ENCODE measurements around the gene TRMU.
"Not testable (repeated sequence)": the region's sequence is repeated elsewhere in the genome, so short reads cannot be mapped to it uniquely, and the experiment has no call there.

TRMU gene

DNA sequence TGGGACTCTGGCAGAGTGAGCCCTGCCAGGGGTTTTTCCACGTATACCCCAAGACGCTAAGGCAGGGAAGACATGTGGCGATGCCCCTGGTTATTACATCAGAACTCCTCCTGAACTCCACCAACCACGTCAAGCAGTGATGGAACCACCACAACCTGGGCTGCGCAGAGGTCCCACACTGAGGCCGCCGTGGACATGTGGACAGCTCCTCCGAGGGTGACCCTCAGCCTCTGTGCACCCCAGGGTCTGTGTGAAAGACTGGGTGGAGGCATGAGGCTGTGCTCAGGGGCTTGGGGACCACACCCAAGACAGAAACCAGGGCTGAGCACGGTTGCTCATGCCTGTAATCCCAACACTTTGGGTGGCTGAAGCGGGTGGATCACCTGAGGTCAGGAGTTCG, 52.2 kb downstream of the TRMU start:
- no peak for DNase-seq (ENCODE audit: low read depth)
- peaks cover 7% of the 10 kb centered on the region for H3K4me1 ChIP-seq (ENCODE audit: control insufficient read depth, insufficient read depth, low read length)

DNA sequence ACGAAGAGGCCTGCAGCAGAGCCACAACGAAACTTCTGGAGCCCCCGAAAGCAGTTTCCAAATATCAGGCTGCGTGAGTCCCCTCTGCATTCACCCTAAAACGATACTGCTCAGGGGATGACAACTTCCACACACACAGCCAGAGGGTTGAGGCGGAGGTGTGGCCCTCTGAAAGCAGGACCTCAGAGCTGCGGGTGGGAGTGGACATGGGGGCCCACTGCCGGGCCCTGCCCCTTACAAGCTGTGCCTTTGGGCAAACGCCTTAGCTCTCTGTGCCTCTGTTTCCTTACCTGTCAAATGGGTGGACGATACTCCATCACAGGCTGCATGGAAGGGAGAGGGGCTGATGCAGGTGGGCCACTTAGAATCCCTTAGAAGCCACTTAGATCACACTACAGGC, 53.1 kb downstream of the TRMU start:
- Histone ChIP-seq H3K4me1 (ENCODE audit: control insufficient read depth, insufficient read depth, low read length) (peaks cover 7% of the 10 kb centered on the region), H3K4me3 (ENCODE audit: low read length) (no peak overlapping the region), H3K27me3 (replicated peaks; ENCODE audit: control insufficient read depth, insufficient read depth, low read length) (peaks cover 18% of the 10 kb centered on the region), H3K9ac (ENCODE audit: low read length) (no peak overlapping the region), H3K9me3 (ENCODE audit: control insufficient read depth, low read length) (no peaks in the 10 kb centered on the region), H3K36me3 (ENCODE audit: control insufficient read depth, insufficient read depth, low read length, severe bottlenecking) (no peaks in the 10 kb centered on the region)
- no peak for DNase-seq (ENCODE audit: low read depth)

More for the DNA sequence above, 52.2 kb downstream of the TRMU start:
- Histone ChIP-seq H3K9ac (ENCODE audit: low read length) (no peak overlapping the region), H3K9me3 (ENCODE audit: control insufficient read depth, low read length) (no peaks in the 10 kb centered on the region), H3K4me3 (ENCODE audit: low read length) (no peak overlapping the region), H3K27me3 (replicated peaks; ENCODE audit: control insufficient read depth, insufficient read depth, low read length) (peaks cover 18% of the 10 kb centered on the region), H3K36me3 (ENCODE audit: control insufficient read depth, insufficient read depth, low read length, severe bottlenecking) (no peaks in the 10 kb centered on the region)

- DNase-seq (ENCODE audit: low read depth): no peak
- H3K9me3 ChIP-seq (ENCODE audit: control insufficient read depth, low read length): no peaks in the 10 kb centered on the region
Measured at GRCh38 chr22:46389081-46389480, 53.6 kb downstream of the TRMU start.

GRCh38 chr22:46390105-46390651, 54.7 kb downstream of the TRMU start:
- Histone ChIP-seq H3K36me3 (ENCODE audit: control insufficient read depth, insufficient read depth, low read length, severe bottlenecking) (no peaks in the 10 kb centered on the region), H3K9me3 (ENCODE audit: control insufficient read depth, low read length) (no peaks in the 10 kb centered on the region), H3K27me3 (replicated peaks; ENCODE audit: control insufficient read depth, insufficient read depth, low read length) (peaks cover 20% of the 10 kb centered on the region), H3K9ac (ENCODE audit: low read length) (peak overlapping the region; percentile 61), H3K4me3 (ENCODE audit: low read length) (peak overlapping the region; percentile 57), H3K4me1 (ENCODE audit: control insufficient read depth, insufficient read depth, low read length) (peaks cover 7% of the 10 kb centered on the region)
- no peak for DNase-seq (ENCODE audit: low read depth)

More at GRCh38 chr22:46389081-46389480, 53.6 kb downstream of the TRMU start:
- H3K4me1 ChIP-seq (ENCODE audit: control insufficient read depth, insufficient read depth, low read length): peaks cover 7% of the 10 kb centered on the region
- no peaks in the 10 kb centered on the region for H3K36me3 ChIP-seq (ENCODE audit: control insufficient read depth, insufficient read depth, low read length, severe bottlenecking)
- H3K4me3 ChIP-seq (ENCODE audit: low read length): no peak overlapping the region
- no peak overlapping the region for H3K9ac ChIP-seq (ENCODE audit: low read length)
- H3K27me3 ChIP-seq (replicated peaks; ENCODE audit: control insufficient read depth, insufficient read depth, low read length): peaks cover 20% of the 10 kb centered on the region

DNA sequence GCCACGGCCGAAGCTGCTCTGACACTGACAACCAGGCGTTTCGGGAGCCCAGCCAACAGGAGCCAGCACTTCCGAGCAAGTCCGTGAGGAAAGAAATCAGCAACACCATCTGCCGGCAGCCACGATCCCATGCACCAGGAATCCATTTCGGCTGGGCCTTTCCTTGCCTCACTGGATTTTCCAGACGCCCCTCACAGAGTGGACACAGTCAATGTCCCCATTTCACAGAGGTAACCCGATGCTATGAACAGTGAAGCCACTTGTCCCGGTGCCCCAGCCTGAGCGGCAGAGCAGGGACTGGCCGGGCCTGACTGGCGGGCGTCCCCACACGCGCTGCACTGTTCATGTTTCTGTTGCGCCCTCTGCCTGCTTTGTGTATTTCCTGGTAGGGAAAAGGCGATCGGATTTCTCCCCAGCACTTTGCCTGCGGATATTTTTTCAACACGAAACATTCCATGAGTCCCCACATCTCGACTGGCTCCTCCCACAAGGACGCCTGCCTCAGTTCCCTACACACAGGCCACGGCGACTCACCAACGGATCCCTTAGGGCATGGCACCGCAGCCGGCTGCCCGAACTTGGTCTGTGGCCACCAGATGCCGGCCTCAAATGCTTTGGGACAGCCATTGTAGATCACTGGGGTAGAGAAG, 55.3 kb downstream of the TRMU start:
- Histone ChIP-seq H3K4me3 (ENCODE audit: low read length) (peak overlapping the region; percentile 57), H3K27me3 (replicated peaks; ENCODE audit: control insufficient read depth, insufficient read depth, low read length) (peaks cover 24% of the 10 kb centered on the region), H3K9ac (ENCODE audit: low read length) (peak overlapping the region; percentile 61), H3K9me3 (ENCODE audit: control insufficient read depth, low read length) (no peaks in the 10 kb centered on the region), H3K36me3 (ENCODE audit: control insufficient read depth, insufficient read depth, low read length, severe bottlenecking) (no peaks in the 10 kb centered on the region), H3K4me1 (ENCODE audit: control insufficient read depth, insufficient read depth, low read length) (peaks cover 7% of the 10 kb centered on the region)
- DNase-seq (ENCODE audit: low read depth): peak; percentile 92

DNA sequence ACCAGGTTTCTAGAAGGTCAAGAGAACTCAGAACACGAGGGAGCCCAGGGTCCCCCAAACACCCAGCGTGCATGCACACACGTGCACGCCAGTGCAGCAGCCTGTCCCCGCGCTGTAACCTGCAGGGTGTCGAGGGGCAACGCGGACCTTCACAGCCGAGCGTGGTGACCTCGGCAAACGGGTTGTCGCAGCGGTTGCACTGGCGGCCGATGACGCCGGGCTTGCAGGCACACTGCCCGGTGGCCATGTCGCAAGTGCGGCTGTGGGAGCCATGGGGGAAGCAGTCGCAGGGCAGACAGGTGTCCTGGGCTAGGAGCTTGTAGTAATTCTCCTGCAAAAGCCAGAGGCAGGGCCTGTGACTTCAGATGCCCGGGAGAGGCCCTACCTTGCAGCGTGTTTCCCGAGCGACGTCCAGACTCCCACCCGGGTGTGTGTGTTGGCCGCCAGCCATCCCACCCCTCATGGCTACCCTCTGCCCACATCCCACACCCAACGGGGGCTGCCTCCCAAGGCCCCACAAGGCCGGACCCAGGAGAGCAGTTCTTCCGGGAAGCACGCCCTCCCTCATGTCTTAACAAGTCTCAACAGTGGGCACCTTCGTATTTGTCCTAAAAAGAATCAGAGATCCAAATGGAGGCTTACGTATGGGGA, 56.1 kb downstream of the TRMU start:
- Histone ChIP-seq H3K36me3 (ENCODE audit: control insufficient read depth, insufficient read depth, low read length, severe bottlenecking) (no peaks in the 10 kb centered on the region), H3K4me3 (ENCODE audit: low read length) (no peak overlapping the region), H3K9me3 (ENCODE audit: control insufficient read depth, low read length) (no peaks in the 10 kb centered on the region), H3K9ac (ENCODE audit: low read length) (no peak overlapping the region), H3K4me1 (ENCODE audit: control insufficient read depth, insufficient read depth, low read length) (peaks cover 7% of the 10 kb centered on the region), H3K27me3 (replicated peaks; ENCODE audit: control insufficient read depth, insufficient read depth, low read length) (peaks cover 21% of the 10 kb centered on the region)
- DNase-seq (ENCODE audit: low read depth): no peak

GRCh38 chr22:46392137-46392844, 56.8 kb downstream of the TRMU start:
- Histone ChIP-seq H3K4me3 (ENCODE audit: low read length) (no peak overlapping the region), H3K27me3 (replicated peaks; ENCODE audit: control insufficient read depth, insufficient read depth, low read length) (peaks cover 21% of the 10 kb centered on the region), H3K36me3 (ENCODE audit: control insufficient read depth, insufficient read depth, low read length, severe bottlenecking) (no peaks in the 10 kb centered on the region), H3K9ac (ENCODE audit: low read length) (no peak overlapping the region), H3K4me1 (ENCODE audit: control insufficient read depth, insufficient read depth, low read length) (peaks cover 7% of the 10 kb centered on the region), H3K9me3 (ENCODE audit: control insufficient read depth, low read length) (no peaks in the 10 kb centered on the region)
- DNase-seq (ENCODE audit: low read depth): no peak

DNA sequence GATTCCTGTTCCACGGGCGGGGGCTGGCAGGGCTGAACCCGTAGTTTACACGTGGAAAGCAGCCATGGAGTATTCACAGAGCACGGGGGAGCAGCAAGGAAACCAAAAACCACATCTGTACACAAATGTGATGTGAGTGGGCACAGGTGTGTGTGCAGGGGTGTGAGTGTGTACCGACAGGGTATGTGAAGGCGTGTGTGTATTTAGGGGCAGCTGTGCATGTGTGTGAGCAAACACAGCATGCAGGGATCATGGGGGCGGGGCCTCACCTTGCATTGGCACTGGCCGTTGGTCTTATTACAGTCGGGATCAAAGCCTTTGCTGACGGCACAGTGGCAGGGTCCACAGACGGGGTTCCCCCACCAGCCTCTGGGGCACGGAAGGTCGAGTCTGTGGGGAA, 58.4 kb downstream of the TRMU start:
- Histone ChIP-seq H3K9me3 (ENCODE audit: control insufficient read depth, low read length) (no peaks in the 10 kb centered on the region), H3K36me3 (ENCODE audit: control insufficient read depth, insufficient read depth, low read length, severe bottlenecking) (no peaks in the 10 kb centered on the region), H3K27me3 (replicated peaks; ENCODE audit: control insufficient read depth, insufficient read depth, low read length) (peaks cover 22% of the 10 kb centered on the region), H3K9ac (ENCODE audit: low read length) (no peak overlapping the region), H3K4me3 (ENCODE audit: low read length) (no peak overlapping the region), H3K4me1 (ENCODE audit: control insufficient read depth, insufficient read depth, low read length) (peaks cover 7% of the 10 kb centered on the region)
- no peak for DNase-seq (ENCODE audit: low read depth)

GRCh38 chr22:46394622-46395021, 59.1 kb downstream of the TRMU start:
- Histone ChIP-seq H3K4me3 (ENCODE audit: low read length) (no peak overlapping the region), H3K27me3 (replicated peaks; ENCODE audit: control insufficient read depth, insufficient read depth, low read length) (peaks cover 21% of the 10 kb centered on the region), H3K36me3 (ENCODE audit: control insufficient read depth, insufficient read depth, low read length, severe bottlenecking) (no peaks in the 10 kb centered on the region), H3K9me3 (ENCODE audit: control insufficient read depth, low read length) (no peaks in the 10 kb centered on the region), H3K9ac (ENCODE audit: low read length) (no peak overlapping the region), H3K4me1 (ENCODE audit: control insufficient read depth, insufficient read depth, low read length) (peaks cover 7% of the 10 kb centered on the region)
- DNase-seq (ENCODE audit: low read depth): no peak

DNA sequence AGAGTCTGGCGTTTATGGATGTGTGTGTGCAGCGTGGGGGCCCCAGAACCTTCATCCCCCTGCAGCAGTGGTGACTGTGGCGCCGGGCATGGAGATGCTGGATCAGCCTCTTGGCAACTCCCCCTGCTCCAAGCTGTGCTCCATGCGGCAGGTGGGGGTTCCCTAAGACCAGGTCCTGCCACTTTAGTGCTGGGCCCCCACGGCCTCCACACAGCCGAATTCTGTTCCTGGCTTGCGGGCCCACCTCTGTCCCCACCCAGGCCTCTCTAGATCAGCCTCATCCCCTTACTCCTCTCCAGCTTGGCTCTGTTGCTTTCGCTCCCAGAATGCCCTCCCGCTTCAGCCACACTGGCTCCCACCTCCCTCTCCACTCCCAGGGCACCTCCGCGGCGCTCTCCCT, 59.6 kb downstream of the TRMU start:
- Histone ChIP-seq H3K9me3 (ENCODE audit: control insufficient read depth, low read length) (no peaks in the 10 kb centered on the region), H3K9ac (ENCODE audit: low read length) (no peak overlapping the region), H3K27me3 (replicated peaks; ENCODE audit: control insufficient read depth, insufficient read depth, low read length) (peaks cover 21% of the 10 kb centered on the region), H3K4me3 (ENCODE audit: low read length) (no peak overlapping the region), H3K4me1 (ENCODE audit: control insufficient read depth, insufficient read depth, low read length) (peaks cover 7% of the 10 kb centered on the region), H3K36me3 (ENCODE audit: control insufficient read depth, insufficient read depth, low read length, severe bottlenecking) (no peaks in the 10 kb centered on the region)
- DNase-seq (ENCODE audit: low read depth): no peak

DNA sequence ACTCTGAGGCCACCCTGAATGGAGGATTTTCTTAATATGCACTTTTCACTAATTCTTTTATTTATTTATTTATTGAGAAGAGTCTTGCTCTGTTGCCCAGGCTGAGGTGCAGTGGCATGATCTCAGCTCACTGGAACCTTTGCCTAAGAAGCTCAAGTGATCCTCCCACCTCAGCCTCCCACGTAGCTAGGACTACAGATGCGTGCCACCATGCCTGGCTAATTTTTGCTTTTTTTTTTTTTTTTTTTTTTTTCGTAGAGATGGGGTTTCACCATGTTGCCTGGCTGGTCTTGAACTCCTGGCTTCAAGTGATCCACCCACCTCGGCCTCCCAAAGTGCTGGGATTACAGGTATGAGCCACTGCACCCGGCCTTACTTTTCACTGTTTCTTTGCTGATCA, 61.5 kb downstream of the TRMU start:
- H3K36me3 ChIP-seq (ENCODE audit: control insufficient read depth, insufficient read depth, low read length, severe bottlenecking); DNase-seq (ENCODE audit: low read depth); H3K4me3 ChIP-seq (ENCODE audit: low read length); H3K9ac ChIP-seq (ENCODE audit: low read length); H3K4me1 ChIP-seq (ENCODE audit: control insufficient read depth, insufficient read depth, low read length); H3K9me3 ChIP-seq (ENCODE audit: control insufficient read depth, low read length): not testable (repeated sequence)
- peaks cover 21% of the 10 kb centered on the region for H3K27me3 ChIP-seq (replicated peaks; ENCODE audit: control insufficient read depth, insufficient read depth, low read length)
